Frontal cortex (tissue), 4 donors: Measurements from ENCODE around the gene CLCA2. TPM values are rescaled to one million over a fixed set of nuclear protein-coding genes. Genes with fewer than 3 reads are reported as not detected.

ENCODE experiments used
- DNase-seq, 2 donors: peaks; one replicate each; pipeline ENCODE4 v3.0.0; 2012; ENCODE audit warnings: low spot score in 2 of 2
- FAIRE-seq: peaks from 2 replicates; lab custom pipeline; 2012; peaks lifted over from hg19 to GRCh38; lab: Jason Lieb, UNC
- total RNA-seq: library from RNA; depleted of rRNA; stranded (reverse); fragments of >200 nt; gene quantifications from one replicate; pipeline ENCODE4 v1.2.3, GENCODE V29; 2014
- donor health status: control.
- donor health status: control.
- donor health status: control.

Gene CLCA2
- total RNA-seq, 1 donor from 2014 or later = not detected

GRCh38 chr1:86504895-86505563 is 81.1 kb downstream of the CLCA2 start:
- no peak for FAIRE-seq
- no peak for DNase-seq

GRCh38 chr1:86505564-86505902 is 81.6 kb downstream of the CLCA2 start:
- no peak for FAIRE-seq
- no peak for DNase-seq

Other genes with a start within 250 kb of the CLCA2 start
- gene ODF2L, start 27.8 kb upstream of the CLCA2 start, total RNA-seq = 67.7 TPM
- gene CLCA1, start 44.8 kb downstream of the CLCA2 start, total RNA-seq = not detected
- gene CLCA4, start 122.9 kb downstream of the CLCA2 start, total RNA-seq = not detected